Activated T-helper 2 cell treated with anti-CD3 and anti-CD28 coated beads, Interferon-gamma antibody, Interleukin-2, Interleukin-4, amounts not matched to agents 10 μg/mL and 5 μg/mL and 100 μg/mL, durations not matched to agents 14 hours and 24 hours and 36 hours (primary cell): ENCODE measurements around the gene CARMIL3. TPM values are rescaled to one million over a fixed set of nuclear protein-coding genes. Genes with fewer than 3 reads are reported as not detected.
A peak's percentile ranks its signal among the peaks of the same experiment; 100 is the strongest.

ENCODE experiments used
- DNase-seq: peaks from one replicate; pipeline ENCODE4 v3.0.0; 2021; ENCODE audit warnings: low spot score
- H3K27ac Mint-ChIP-seq: one replicate; pipeline ENCODE4 v1.8.0; 2021; ENCODE audit warnings: mixed read lengths
- H3K27me3 Mint-ChIP-seq: one replicate; pipeline ENCODE4 v1.8.0; 2021; ENCODE audit warnings: low read depth, mixed read lengths
- H3K36me3 Mint-ChIP-seq: one replicate; pipeline ENCODE4 v1.8.0; 2021; ENCODE audit warnings: low read depth, mixed read lengths
- H3K4me1 Mint-ChIP-seq: one replicate; pipeline ENCODE4 v1.8.0; 2021; ENCODE audit warnings: low read depth, mixed read lengths
- H3K4me3 Mint-ChIP-seq: one replicate; pipeline ENCODE4 v1.8.0; 2021; ENCODE audit warnings: low read depth, mild to moderate bottlenecking, moderate library complexity, mixed read lengths
- H3K9me3 Mint-ChIP-seq: one replicate; pipeline ENCODE4 v1.8.0; 2021; ENCODE audit warnings: mixed read lengths
- intact Hi-C: fragments of 100-400 bp; cut with micrococcal nuclease; formaldehyde crosslinking; loops from one replicate; pipeline ENCODE4 v1.15.1; 2023
- total RNA-seq: library from RNA; stranded (reverse); gene quantifications from 2 replicates; pipeline ENCODE4 v1.2.3, GENCODE V29; 2022

CARMIL3 gene
- total RNA-seq, 1 donor from 2014 or later, result 1.3 TPM

GRCh38 chr14:24051176-24051788, 527 bp upstream of the CARMIL3 start:
- H3K4me1 Mint-ChIP-seq, result peaks cover 17% of the 10 kb centered on the region
- no peaks in the 10 kb centered on the region for H3K36me3 Mint-ChIP-seq
- H3K9me3 Mint-ChIP-seq, result no peaks in the 10 kb centered on the region
- peak overlapping the region; percentile 75 for H3K4me3 Mint-ChIP-seq
- peaks cover 28% of the 10 kb centered on the region for H3K27me3 Mint-ChIP-seq
- DNase-seq, result no peak
- intact Hi-C loops, result no loop called here
- peak overlapping the region; percentile 9 for H3K27ac Mint-ChIP-seq

GRCh38 chr14:24052656-24053547, 1.1 kb downstream of the CARMIL3 start:
- Mint-ChIP-seq H3K36me3 (no peaks in the 10 kb centered on the region), H3K4me1 (peaks cover 17% of the 10 kb centered on the region), H3K9me3 (no peaks in the 10 kb centered on the region), H3K27me3 (peaks cover 24% of the 10 kb centered on the region), H3K4me3 (peak overlapping the region; percentile 79), H3K27ac (peak overlapping the region; percentile 61)
- no peak for DNase-seq
- intact Hi-C loops, result loop anchor here (1.0 to 2.0 kb wide), 3 partner anchors 41 to 64 kb away; partner anchors contain the start of genes DCAF11, DHRS4L2, NRL and PCK2

GRCh38 chr14:24053548-24054323, 1.9 kb downstream of the CARMIL3 start:
- intact Hi-C loops, result loop anchor here (1.0 to 2.0 kb wide), 2 partner anchors 41 to 65 kb away; partner anchors contain the start of genes DHRS4L2 and PCK2
- no peak overlapping the region for H3K27ac Mint-ChIP-seq
- no peaks in the 10 kb centered on the region for H3K36me3 Mint-ChIP-seq
- H3K27me3 Mint-ChIP-seq, result peaks cover 22% of the 10 kb centered on the region
- no peaks in the 10 kb centered on the region for H3K9me3 Mint-ChIP-seq
- no peak for DNase-seq
- H3K4me3 Mint-ChIP-seq, result peak overlapping the region; percentile 79
- H3K4me1 Mint-ChIP-seq, result peaks cover 17% of the 10 kb centered on the region

GRCh38 chr14:24054324-24054641, 2.5 kb downstream of the CARMIL3 start:
- Mint-ChIP-seq H3K36me3 (no peaks in the 10 kb centered on the region), H3K4me1 (peaks cover 17% of the 10 kb centered on the region), H3K27me3 (peaks cover 19% of the 10 kb centered on the region), H3K9me3 (no peaks in the 10 kb centered on the region), H3K27ac (no peak overlapping the region), H3K4me3 (no peak overlapping the region)
- DNase-seq, result no peak
- intact Hi-C loops, result no loop called here

GRCh38 chr14:24054646-24055045, 2.8 kb downstream of the CARMIL3 start:
- Mint-ChIP-seq H3K27me3 (peaks cover 19% of the 10 kb centered on the region), H3K27ac (no peak overlapping the region), H3K36me3 (no peaks in the 10 kb centered on the region), H3K9me3 (no peaks in the 10 kb centered on the region), H3K4me3 (no peak overlapping the region), H3K4me1 (peaks cover 17% of the 10 kb centered on the region)
- DNase-seq, result no peak
- intact Hi-C loops, result loop anchor here (5.0 kb wide), 1 partner anchor 108 kb away; the partner anchor contains the start of gene IRF9

- no peaks in the 10 kb centered on the region for H3K9me3 Mint-ChIP-seq
- DNase-seq, result no peak
- no peaks in the 10 kb centered on the region for H3K36me3 Mint-ChIP-seq
- peaks cover 7% of the 10 kb centered on the region for H3K27me3 Mint-ChIP-seq
- H3K27ac Mint-ChIP-seq, result no peak overlapping the region
- H3K4me1 Mint-ChIP-seq, result peaks cover 14% of the 10 kb centered on the region
- H3K4me3 Mint-ChIP-seq, result no peak overlapping the region
- intact Hi-C loops, result loop anchor here (5.0 kb wide), 1 partner anchor 106 kb away; the partner anchor contains the start of gene IRF9
Measured at GRCh38 chr14:24055971-24056799, 4.4 kb downstream of the CARMIL3 start.

- peaks cover 7% of the 10 kb centered on the region for H3K27me3 Mint-ChIP-seq
- no peaks in the 10 kb centered on the region for H3K9me3 Mint-ChIP-seq
- no peaks in the 10 kb centered on the region for H3K36me3 Mint-ChIP-seq
- peaks cover 13% of the 10 kb centered on the region for H3K4me1 Mint-ChIP-seq
- H3K4me3 Mint-ChIP-seq, result no peak overlapping the region
- DNase-seq, result no peak
- no peak overlapping the region for H3K27ac Mint-ChIP-seq
- intact Hi-C loops, result loop anchor here (5.0 kb wide), 1 partner anchor 106 kb away; the partner anchor contains the start of gene IRF9
Measured at GRCh38 chr14:24056800-24057184, 5.0 kb downstream of the CARMIL3 start.

GRCh38 chr14:24057271-24057670, 5.5 kb downstream of the CARMIL3 start:
- H3K27ac Mint-ChIP-seq, result no peak overlapping the region
- intact Hi-C loops, result loop anchor here (5.0 kb wide), 1 partner anchor 105 kb away; the partner anchor contains the start of gene IRF9
- H3K27me3 Mint-ChIP-seq, result peaks cover 7% of the 10 kb centered on the region
- H3K36me3 Mint-ChIP-seq, result no peaks in the 10 kb centered on the region
- no peaks in the 10 kb centered on the region for H3K9me3 Mint-ChIP-seq
- DNase-seq, result no peak
- peaks cover 13% of the 10 kb centered on the region for H3K4me1 Mint-ChIP-seq
- H3K4me3 Mint-ChIP-seq, result no peak overlapping the region

GRCh38 chr14:24057867-24058259, 6.1 kb downstream of the CARMIL3 start:
- no peak overlapping the region for H3K27ac Mint-ChIP-seq
- no peak overlapping the region for H3K4me3 Mint-ChIP-seq
- intact Hi-C loops, result loop anchor here (1.0 to 5.0 kb wide), 3 partner anchors 32 to 104 kb away; partner anchors contain the start of gene IRF9
- no peaks in the 10 kb centered on the region for H3K36me3 Mint-ChIP-seq
- peaks cover 8% of the 10 kb centered on the region for H3K4me1 Mint-ChIP-seq
- H3K9me3 Mint-ChIP-seq, result no peaks in the 10 kb centered on the region
- peaks cover 6% of the 10 kb centered on the region for H3K27me3 Mint-ChIP-seq
- no peak for DNase-seq

- Mint-ChIP-seq H3K4me3 (no peak overlapping the region), H3K9me3 (no peaks in the 10 kb centered on the region), H3K27ac (no peak overlapping the region), H3K4me1 (peaks cover 3% of the 10 kb centered on the region), H3K36me3 (no peaks in the 10 kb centered on the region), H3K27me3 (peaks cover 3% of the 10 kb centered on the region)
- intact Hi-C loops, result loop anchor here (1.0 to 5.0 kb wide), 3 partner anchors 32 to 104 kb away; partner anchors contain the start of gene IRF9
- DNase-seq, result peak; percentile 38
Measured at GRCh38 chr14:24058260-24058950, 6.6 kb downstream of the CARMIL3 start.

- H3K4me1 Mint-ChIP-seq, result no peaks in the 10 kb centered on the region
- no peaks in the 10 kb centered on the region for H3K9me3 Mint-ChIP-seq
- DNase-seq, result no peak
- H3K4me3 Mint-ChIP-seq, result no peak overlapping the region
- intact Hi-C loops, result loop anchor here (1.0 to 5.0 kb wide), 3 partner anchors 31 to 103 kb away; partner anchors contain the start of gene IRF9
- no peak overlapping the region for H3K27ac Mint-ChIP-seq
- no peaks in the 10 kb centered on the region for H3K36me3 Mint-ChIP-seq
- no peaks in the 10 kb centered on the region for H3K27me3 Mint-ChIP-seq
Measured at GRCh38 chr14:24058951-24059475, 7.2 kb downstream of the CARMIL3 start.
